NCI-H748 (cell line): Measurements from ENCODE around the gene OR6N1.

Experiments
- DNase-seq: peaks from one replicate; lab custom pipeline; 2025; ENCODE audit not compliant: unreplicated experiment; lab: John Stamatoyannopoulos, UW

The OR6N1 gene

DNA sequence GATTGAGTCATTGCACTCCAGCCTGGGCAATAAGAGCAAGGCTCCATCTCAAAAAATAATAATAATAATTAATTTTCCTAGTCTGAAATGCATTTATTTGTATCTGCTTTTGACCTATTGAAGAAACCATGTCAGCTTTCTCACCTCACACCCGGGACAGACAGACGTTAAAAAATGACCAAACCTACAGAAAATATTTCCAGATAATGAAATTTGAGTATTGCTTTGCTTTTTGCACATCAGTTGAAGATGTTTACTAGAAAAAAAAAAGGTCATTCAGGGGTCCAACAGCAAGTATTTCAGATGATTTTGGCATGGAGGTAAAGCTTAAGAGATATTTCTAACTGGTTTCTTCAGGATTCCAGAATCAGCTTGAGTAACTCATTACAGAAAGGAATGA is 17.6 kb downstream of the OR6N1 start, which contains the start of gene OR6K6:
OR6K6 (plus strand) TSS at position 301 of the 400 bp plus-strand sequence. CDS start 168 bp downstream, outside the sequence.
- DNase-seq = no peak

- no peak for DNase-seq
These were observed 19.8 kb downstream of the OR6N1 start for GRCh38 chr1:158752155-158752712.

DNA sequence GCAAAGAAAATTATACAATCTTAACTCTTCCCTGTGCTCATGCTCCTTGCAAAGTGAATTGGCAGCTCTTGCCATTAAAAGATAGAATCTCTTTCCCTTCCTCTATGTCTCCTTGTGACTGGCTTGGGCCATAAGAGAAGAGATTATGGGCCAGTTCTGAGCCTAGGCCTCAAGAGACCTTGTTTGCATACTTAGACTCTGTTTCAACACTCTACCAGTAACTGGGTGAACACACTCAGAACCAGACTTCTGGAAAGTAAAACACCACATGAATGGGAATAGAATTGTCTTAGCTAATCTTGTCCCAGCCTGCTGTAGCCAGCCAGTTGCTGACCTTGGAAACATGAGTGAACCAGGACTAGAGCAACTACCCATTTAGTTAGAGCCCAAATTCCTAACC is 36.1 kb downstream of the OR6N1 start:
- no peak for DNase-seq

DNA sequence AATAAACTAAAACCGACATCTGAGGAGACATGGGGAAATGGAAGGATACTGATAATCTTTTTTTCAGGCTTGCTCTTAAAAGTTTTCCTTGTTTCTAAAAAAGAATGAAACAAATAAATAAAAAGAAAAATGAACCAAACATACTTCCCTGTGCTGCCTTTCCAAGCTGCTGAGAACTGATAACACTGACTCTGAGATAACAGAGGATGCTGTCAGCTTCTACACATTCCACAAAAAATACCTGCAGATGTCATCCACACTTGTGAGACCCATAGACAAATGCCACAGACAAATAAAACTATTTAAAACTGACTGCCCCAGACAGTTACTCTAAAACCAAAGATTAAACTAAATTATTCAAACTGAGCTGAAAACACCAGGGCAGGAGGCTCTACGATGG is 39.5 kb downstream of the OR6N1 start:
- no peak for DNase-seq

GRCh38 chr1:158731707-158732106 is 40.3 kb downstream of the OR6N1 start:
- no peak for DNase-seq

DNA sequence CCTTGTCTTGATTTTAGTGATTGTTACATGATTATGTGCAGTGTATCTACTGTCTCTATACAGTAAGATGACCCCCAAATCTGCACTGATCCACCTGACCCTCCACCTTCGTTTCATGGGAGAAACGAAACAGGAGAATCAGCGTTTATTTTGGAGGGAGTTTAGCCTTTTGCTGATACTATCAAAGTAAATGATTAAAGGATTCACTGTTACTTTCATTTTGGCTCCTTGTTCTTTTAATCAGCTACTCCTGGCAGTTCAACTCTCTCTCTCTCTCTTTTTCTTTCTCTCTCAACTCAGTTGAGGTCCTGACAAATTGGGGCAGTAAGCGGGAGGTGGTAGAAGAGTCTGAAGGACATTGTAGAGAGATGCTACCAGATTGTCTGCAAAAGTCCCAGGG is 41.5 kb downstream of the OR6N1 start:
- no peak for DNase-seq

DNA sequence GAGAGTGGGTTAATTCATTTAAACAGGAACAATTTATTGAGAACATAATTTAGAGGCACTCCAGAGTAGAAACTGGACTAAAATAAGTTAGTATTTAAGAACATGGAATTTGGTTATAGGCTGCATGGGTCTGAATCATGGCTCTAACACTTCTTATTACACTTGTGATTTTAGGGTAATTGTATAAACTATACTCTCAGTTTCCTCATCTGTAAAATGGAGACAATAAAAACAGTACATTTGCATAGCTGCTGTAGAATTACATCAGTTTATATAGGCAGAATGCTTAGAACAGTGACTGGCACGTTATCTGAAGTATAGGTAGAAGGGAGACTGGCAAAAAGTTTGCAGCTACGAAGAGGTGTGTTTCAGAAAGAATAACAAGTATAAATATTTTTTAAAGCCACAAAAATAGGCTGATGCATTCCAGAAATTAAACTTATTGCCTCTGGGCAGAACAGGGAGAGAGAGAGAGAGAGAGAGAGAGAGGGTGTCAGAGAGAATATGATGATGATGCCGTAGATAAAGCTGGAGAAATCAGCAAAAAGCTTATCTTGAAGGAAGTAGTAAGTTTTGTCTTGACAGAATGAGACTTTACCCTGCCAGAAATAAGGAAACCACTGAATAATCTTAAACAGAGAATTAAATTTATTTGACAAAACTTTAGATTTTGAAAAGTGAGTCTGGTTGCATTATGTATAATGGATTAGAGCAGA is 43.3 kb downstream of the OR6N1 start:
- DNase-seq = no peak

GRCh38 chr1:158724442-158724841 is 47.6 kb downstream of the OR6N1 start:
- no peak for DNase-seq

- DNase-seq = no peak
These were observed 51.4 kb downstream of the OR6N1 start, which contains the start of gene OR6K3 for GRCh38 chr1:158720620-158721019. Gene OR6K3 (minus strand): TSS chr1:158720720. CDS start chr1:158718115, 2,605 bp downstream.

DNA sequence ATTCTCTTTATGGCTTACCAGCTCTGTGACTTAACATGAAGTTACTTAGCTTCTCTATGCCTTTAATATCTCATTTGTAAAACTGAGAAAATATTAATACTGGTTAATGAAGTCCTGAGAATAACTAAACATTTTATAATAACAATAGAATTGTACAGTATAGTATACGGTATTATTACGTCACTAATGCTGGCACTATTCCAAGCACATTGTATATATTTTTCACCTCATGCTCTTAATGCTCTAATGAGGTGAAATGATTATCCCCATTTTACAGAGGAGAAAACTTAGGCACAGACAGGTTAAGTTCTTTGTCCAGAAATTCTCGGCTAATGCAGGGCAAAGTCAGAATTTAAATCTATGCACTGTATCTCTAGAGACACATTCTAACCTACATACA is 52.3 kb downstream of the OR6N1 start:
- no peak for DNase-seq

- DNase-seq = no peak
These were observed 54.7 kb downstream of the OR6N1 start for GRCh38 chr1:158717344-158717743.

GRCh38 chr1:158716335-158716734 is 55.7 kb downstream of the OR6N1 start:
- no peak for DNase-seq

GRCh38 chr1:158714754-158715153 is 57.2 kb downstream of the OR6N1 start:
- DNase-seq = no peak
